Activated CD4-positive, alpha-beta T cell treated with anti-CD3 and anti-CD28 coated beads for 24 hours (primary cell): ENCODE results near the gene NCAPG2.

ENCODE experiments used
- DNase-seq, 2 donors: peaks; one replicate each; pipeline ENCODE4 v3.0.0-alpha.2; 2020; ENCODE audit warnings: low read depth in 2 of 2

The NCAPG2 gene

DNA sequence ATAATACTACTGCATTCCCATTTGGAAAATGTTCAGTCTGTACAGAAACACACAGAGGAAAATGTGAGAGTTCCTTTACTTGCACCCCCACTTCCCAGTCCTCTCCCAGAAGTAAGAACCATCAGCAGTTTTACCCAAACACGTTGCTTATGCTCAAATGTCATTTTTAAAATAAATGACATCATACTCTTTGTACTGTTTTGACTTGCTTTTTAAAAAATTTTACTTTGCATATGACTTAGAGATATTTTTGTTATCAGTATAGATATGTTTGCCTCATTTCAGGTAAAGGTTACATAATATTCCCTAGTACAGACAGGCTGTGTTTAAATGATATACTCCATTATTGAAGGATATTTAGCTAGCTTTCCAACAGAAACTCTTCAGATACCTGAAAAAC is 103.5 kb downstream of the NCAPG2 start:
- no peak for DNase-seq

DNA sequence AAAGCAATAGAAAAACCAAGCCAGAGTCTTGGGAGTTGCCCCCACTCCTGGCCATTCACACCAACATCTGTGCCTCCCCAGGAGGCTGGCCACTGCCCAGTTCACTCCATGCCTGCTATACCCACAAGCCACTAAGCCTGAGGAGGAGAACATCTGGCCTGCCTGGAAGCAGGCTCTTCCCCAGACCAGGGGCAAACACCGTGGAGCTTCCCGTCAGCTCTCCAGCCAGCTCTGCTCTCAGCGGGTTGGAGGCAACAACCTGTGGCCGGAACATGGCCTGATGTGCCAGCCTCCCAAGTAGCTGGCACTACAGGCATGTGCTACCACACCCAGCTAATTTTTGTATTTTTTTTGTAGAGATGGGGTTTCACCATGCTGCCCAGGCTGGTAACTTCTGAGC is 107.9 kb downstream of the NCAPG2 start:
- no peak for DNase-seq

DNA sequence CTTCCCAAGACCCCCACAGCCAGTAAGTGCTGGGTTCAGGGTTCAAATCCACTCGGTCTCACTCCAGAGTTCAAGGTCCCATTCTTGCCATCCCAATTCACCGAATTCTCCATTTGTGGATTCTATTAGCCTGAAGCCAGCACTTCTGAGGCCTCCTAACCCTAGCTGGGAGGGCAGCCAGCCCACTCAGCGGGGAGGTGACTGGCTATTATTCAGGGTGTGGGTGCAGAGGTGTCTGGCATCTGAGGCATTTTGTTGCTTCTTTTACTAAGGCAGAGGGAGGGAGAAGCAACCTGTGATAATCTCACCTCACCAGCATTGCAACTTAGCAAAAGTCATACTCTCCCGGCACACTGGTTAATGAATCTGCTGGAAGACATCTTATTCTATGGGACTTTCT is 108.3 kb downstream of the NCAPG2 start:
- no peak for DNase-seq

DNA sequence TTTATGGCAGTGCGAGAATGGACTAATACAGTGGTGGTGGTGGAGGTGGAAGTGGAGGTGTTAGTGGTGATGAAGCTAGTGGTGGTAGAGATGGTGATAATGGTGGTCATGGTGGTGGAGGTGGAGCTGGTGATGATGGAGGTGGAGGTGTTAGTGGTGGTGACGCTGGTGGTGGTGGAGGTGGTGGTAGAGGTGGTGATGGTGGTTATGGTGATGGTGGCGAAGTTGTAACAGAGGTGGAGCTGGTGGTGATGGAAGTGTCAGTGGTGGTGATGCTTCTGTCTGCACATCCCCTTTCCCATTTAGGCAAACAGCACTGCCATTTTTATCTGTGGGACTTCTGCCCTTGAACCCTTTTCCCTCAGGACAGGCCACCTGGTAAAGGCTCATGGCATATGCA is 109.5 kb downstream of the NCAPG2 start:
- no peak for DNase-seq

DNA sequence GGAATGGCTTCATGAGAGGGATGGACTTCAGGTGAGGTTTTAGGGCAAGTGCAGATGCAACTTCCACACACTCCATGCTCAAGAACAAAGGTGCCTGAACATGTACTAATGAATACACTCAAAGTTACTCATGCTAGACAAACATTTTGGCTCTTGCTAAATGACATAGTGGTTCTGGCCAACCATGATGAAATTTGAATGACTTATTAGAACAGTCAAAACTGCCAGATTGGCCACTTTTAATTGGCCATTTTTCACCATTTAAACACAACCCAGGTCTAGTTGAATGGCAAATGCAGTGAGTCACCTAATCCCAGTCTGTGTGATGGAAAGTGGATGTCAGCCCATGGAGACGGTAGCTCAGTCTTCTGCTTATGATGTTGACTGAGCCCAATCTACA is 112.1 kb downstream of the NCAPG2 start:
- DNase-seq = no peak

DNA sequence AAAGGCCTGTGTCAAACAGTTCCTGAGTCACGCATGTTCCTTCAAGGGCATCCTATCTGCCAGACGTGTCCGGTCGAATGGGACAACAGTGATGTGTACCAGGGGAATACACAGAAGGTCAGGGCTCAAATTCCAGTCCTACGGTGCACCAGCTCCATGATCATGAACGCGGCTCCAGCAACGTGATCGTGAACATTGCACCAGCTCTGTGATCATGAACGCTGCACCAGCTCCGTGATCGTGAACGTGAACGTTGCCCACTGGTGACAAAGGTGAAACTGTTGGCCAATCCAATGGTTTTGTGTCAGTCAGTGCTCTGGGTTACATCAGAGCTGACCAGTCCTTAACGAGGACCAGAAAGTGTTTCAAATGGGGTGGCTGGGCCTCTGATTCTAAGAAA is 112.7 kb downstream of the NCAPG2 start:
- no peak for DNase-seq

DNA sequence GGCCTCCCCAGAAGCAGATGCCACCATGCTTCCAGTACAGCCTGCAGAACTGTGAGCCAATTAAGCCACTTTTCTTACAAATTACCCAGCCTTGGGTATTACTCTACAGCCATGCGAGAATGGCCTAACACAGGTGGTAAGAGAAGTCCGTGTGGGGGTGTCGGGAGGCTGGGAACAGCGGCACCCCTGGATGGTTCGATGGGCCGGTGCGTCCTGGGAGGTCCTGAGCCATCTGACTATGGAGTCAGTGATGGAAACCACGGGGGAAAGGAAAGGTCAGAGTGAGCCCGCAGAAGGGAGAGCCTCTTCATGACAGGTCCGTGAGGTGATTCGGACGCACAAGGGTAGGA is 114.4 kb downstream of the NCAPG2 start:
- DNase-seq = no peak

DNA sequence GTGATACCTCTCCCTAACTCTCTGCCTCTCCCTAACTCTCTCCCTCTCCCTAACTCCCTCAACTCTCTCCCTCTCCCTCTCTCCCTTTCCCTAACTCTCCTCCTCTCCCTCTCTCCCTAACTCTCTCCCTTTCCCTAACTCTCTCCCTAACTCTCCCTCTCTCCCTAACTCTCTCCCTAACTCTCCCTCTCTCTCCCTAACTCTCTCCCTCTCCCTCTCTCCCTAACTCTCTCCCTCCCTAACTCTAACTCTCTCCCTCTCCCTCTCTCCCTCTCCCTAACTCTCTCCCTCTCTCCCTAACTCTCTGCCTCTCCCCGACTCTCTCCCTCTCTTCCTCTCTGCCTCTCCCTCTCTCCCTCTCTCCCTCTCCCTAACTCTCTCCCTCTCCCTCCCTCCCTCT is 115.0 kb downstream of the NCAPG2 start:
- DNase-seq = no peak

DNA sequence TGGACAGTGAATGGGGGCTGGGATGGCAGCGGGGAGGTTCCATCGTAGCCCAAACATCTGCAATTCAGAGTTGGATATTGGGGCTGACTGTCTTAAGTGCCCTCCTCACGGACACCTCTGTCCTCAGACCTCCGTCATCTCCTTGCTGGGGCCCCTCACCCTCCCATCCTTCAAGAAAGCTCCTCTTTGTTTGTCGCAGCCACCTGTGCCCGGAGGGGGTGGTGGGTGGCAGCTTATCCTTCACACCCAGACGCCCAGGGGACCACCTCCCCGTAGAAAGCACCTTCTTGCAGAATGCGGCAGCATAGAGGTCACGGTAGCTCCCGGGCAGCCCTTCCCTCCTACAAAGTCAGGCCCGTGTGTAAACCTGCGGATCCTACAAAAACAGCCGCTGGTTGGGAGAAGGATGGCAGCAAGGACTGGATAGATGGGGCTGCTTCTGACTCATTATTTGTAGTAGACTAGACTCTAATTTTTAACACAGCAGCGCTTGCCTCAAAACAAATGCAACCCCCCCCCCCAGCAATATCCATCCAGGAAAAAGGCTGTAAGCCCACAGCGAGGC is 115.6 kb downstream of the NCAPG2 start:
- no peak for DNase-seq

DNA sequence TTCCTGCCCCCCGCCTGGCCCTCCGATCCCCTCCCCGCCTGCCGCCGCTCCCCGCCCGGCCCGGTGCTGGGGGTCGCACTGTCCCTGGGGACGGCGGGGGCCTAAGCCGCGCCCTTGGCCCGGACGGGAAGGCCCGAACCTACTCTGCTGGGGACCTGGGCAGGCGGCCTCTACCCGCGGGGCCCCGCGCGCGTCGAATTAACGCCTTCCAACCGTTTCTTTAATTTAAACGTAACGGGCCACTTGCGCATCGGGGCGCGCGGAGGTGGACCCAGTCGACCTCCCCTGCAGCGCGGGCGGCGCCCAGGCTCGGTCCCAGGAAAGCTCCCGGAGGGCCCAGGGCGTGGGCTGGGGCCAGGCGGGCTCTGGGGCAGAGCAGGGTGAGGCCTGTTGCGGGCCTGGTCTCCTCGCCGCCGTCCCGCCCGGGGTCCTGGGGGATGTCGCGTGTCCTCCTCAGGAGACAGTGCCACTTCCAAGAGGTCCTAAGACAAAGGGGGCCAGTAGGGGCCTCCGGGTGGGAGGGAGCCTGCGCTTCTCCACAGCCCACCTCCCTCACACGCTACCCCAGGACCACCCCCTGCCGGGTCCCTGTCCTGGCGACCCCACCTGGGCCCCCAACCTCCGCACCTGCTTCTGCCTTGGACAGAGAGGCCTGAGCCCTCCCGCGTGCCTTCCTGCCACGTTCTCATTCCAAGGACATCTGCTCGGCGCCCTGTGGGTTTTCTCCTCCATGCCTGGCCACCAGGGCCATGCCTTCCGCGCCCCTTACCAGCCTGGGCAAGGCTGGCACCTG is 116.3 kb downstream of the NCAPG2 start:
- no peak for DNase-seq

DNA sequence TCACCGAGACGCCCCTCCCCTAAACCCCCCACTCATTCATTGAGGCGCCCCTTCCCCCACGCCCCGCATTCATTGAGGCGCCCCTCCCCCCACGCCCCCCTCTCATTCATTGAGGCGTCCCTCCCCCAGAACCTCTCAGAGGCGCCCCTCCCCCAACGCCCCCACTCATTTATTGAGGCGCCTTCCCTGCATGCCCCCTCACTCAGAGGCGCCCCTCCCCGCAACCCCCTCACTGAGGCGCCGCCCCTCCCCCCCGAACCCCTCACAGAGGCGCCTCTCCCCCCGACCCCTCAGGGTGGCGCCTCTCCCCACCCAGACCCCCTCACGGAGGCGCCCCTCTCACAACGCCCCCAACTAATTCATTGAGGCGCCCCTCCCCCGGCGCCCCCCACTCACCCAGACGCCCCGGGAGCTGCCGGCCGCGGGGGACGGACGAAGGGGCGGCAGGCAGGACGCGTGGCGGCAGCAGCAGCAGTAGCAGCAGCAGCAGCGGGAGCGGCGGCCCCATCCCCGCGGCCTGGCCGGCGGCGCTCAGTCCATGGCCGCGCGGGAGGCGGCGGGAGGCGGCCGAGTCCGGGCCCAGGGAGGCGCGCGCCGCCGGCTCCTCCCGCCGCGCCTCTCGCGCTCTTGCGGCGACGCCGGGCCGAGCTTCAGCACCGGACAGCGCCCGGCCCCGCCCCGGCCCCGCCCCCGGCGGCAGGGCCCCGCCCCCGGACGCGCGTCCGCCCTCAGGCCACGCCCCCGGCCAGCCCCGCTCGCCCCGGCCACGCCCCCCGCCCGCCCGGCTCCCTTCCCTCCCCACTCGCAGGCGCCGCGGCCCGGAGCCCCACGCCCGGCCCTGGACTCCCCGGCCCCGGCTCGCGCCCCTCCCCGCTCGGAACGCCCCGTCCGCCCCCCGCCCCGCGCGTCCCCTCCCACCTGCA is 117.2 kb downstream of the NCAPG2 start, which contains the start of gene PTPRN2:
PTPRN2 (minus strand) TSS at position 662 of the 923 bp plus-strand sequence.
- peak; percentile 49 to 53 for DNase-seq

DNA sequence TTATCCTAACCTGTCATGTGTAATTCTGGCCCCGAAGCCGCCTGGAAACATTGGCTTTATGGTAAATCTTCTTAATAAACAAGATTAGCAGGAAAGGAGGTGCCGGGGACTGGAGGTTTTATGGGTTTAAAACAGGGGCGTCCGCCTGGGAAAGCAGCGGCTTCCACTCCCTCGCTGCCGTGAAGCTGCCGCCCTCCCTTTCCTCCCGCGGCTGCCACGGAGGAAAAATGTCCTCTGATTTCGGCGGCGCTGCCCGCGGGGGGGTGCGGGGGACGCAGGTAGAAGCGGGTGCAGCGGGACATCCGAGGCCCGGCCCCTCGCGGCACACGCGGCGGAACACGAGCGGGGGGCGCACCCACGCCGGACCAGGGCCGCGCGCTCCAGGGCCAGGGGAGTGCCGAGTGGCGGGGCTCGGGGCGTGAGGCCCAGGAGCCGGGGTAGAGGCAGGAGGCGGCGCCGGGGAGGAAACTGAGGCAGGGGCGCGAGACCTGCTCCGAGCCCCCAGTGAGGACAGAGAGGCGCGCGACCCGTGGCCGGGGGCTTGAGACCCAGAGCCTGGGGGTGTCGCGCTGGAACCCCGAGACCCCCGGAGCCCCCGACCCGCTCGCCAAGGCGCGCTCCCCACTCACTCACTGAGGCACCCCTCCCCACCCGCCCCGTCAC is 118.0 kb downstream of the NCAPG2 start:
- no peak for DNase-seq

DNA sequence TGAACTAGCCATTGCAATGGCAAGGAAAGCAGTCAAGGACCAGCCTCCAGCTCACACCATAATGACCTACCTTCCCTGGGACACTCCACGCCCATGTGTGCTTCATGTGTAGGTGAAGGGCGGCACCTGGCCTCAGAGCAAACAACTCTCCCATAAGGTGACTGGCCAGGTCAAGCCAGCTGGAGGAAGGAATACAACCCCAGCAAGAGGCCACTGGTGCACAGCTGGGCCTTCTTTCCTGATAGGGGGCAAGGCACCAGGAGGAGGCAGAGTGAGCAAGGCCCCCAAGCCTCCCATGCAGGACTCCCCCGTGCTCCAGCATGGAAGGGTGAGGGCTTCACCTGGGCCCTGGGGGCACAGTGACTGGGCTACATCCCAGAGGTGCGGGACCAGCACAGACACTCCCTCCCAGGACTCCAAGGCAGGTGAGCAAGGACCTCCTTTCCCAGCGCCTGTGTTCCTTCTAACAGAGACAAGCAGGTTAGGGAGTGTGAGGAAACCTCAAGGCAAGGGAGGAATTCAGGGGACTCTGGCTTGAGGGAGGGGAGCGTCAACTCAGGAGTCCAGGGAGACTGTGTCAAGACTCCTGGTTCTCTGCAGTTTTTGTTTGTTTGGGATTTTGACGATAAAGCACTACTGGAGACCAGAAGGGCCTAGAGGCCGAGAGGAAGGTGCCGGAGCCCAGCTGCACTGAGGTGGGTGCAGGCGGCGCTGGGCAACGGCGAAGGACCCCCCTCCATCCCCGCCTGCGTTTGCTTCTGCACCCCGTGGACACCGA is 118.7 kb downstream of the NCAPG2 start:
- DNase-seq = no peak

GRCh38 chr7:158584407-158584806 is 120.2 kb downstream of the NCAPG2 start:
- no peak for DNase-seq

- no peak for DNase-seq
Measured at GRCh38 chr7:158583810-158584209, 120.8 kb downstream of the NCAPG2 start.

GRCh38 chr7:158583143-158583542 is 121.5 kb downstream of the NCAPG2 start:
- no peak for DNase-seq

- DNase-seq = no peak
Measured at GRCh38 chr7:158582089-158582456, 122.5 kb downstream of the NCAPG2 start.

DNA sequence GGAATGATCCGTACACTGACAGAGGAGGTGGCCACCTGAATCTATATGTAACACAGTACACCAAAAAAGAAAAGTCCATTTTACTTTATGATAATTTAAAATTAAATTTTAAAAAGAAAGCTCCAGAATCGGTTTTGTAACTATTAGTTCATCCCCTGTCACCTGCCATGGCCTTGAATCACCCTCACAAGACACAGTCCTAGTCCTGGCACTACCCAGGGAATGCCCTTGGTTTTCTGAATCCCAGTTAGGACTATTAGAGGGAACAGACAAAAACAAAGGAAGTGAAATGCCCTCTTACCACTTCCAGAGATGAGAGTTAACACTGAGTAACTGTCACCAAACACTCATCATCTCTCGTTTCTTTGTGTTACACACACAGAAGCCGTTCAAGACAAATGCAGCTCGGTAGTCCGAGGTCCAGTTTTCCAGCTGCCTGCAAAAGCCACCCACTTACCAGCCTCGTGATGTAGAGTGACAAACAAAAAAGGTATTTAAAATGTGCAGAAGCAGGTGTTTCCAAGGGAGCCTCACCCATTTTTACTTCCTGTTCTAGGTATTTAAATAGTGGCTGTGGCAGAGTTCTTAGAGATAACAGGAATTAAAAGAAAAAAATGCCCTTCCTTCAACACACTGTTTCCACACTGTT is 123.0 kb downstream of the NCAPG2 start:
- DNase-seq = no peak
